GM18519 (cell line): ENCODE data around the gene FAR1.

Source experiments
- ATAC-seq: cut with Tn5 transposase; IDR thresholded peaks from one replicate; pipeline ENCODE4 v1.9.1; 2021; ENCODE audit warnings: mild to moderate bottlenecking, moderate library complexity; ENCODE audit not compliant: unreplicated experiment, low FRiP score

The FAR1 gene

DNA sequence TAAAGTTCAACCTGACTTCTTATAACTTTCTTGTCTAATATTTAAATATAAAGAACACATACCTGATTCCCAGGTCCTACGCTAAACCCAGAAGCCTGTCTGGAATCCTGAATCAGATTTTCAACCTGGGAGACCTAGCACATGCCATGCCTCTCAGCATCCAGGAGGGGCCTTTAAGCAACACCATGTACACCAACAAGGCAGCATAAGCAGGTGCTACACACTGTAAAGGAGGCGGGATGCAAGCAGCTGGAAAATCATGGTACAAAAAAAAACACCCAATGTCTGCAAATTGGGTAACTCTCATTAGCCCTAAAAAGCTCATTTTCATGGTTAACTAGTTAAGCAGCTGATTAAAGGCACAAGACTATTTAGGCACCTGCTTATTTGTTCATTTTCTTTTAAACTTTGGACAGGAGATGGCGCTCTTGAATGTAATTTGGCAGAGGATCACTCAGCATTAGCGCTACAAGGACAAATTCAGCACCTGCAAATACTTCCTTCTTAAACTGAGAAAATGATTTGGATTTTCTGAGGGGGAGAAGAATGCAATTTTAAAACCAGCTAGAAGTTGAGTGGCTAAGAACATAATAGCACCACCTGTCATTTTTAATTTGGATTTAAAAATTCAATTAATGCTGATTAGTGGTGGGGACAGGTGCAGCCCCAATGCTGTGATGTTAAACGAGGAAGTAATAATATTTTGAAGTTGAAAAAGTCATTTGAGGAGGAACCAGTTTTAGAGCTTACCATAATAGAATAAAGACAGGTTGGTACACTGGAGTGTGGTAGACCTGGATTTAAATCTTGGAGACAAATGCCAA lies 104.0 kb downstream of the FAR1 start:
- no peak for ATAC-seq

DNA sequence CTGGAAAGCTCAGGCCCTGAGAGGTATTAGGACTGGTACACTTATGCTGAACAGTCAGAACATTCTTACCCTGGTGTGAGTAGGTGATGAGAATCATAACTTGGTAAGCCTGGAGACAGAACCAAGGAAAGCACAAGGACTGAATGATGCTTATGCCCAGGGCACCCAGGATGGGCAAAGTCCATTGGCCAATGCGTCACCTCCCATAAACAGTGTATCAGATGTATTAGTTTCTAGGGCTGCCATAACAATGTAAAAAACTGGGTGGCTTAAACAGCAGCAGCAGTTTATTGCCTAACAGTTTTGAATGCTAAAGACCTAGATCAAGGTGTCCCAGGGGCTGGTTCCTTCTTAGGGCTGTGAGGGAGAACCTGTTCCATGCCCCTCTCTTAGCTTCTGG lies 107.0 kb downstream of the FAR1 start:
- no peak for ATAC-seq

DNA sequence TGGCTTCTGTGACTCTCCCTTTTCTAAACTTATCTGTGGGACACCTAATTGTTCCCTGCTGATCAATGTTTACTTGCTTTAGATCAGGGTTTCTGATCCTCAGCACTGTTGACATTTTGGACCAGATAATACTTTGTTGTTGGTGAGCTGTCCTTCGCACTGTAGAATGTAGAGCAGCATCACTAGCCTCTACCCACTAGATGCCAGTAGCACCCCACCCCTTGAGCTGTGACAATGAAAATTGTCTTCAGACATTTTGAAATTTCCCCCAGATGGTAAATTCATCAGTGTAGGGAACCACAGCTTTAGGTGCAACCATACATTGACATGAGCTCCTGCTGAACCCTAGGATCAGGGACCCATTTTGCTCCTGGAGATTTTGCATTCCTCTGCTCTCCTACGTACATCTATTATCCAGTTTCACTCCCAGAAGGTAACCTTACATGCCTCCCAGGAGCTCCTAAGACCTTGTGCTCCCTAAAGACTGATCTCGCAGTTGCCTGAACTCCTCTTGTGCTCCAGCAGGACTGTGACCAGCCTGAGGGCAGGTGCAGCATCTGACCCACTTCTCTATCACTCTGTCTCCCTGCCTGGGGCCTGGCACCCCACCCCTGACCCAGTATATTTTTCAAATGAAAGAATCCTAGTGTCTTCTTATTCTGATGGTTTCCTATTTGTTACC lies 107.8 kb downstream of the FAR1 start:
- ATAC-seq = no peak

DNA sequence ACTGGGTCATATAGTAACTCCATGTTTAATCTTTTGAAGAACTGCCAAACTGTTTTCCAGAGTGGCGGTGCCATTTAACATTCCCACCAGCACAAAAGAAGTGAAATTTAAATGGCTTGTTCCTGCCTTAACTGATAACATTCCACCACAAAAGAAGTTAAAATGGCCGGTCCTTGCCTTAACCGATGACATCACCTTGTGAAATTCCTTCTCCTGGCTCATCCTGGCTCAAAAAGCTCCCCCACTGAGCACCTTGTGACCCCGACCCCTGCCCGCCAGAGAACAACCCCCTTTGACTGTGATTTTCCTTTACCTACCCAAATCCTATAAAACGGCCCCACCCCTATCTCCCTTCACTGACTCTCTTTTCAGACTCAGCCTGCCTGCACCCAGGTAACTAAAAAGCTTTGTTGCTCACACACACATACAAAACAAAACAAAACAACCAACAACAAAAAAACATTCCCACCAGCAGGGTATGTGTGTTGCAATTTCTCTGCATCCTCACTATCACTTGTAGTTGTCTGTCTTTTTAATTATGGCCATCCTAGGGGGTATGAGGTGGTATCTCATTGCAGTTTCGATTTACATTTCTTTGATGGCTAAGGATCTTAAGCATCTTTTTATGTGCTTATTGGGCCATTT lies 109.0 kb downstream of the FAR1 start:
- ATAC-seq = no peak

DNA sequence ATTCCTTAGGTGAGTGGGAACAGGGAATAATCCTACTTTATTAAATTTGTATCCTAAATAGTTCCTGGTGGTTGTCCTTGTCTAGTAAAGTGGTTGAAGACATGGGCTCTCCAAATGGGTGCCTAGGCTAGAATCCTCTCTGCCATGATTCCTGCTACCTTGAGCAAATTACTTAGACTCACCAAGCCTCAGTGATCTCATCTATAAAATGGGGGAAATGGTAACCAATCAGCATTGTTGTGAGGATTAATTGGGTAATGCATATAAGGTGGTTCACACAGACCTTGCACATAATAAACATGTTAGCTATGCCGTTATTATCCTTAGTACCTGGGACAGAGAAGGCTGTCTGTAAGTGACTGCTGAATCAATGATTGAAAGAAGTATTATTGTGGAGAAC lies 109.9 kb downstream of the FAR1 start:
- ATAC-seq = no peak

DNA sequence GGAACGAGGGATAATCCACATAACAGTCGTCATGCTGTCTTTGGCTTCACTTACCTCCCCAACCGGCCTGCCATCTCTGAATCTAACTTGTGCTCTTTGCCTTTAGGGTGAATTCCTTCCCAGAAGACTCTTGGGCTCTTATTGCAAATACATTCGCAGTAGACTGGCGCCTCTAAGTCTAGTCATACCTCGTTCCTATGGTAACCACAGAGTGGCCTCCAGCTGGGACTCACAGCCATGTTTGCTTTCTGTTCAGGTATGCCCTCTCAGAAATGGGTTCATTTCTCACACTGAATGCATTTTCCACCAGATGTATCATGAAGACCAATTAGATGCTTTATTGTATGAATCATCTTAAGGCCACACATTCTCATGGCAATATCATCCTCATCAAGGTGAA lies 112.7 kb downstream of the FAR1 start:
- no peak for ATAC-seq
